GM18873 (cell line): Measurements from ENCODE around the gene PTGIR.

ENCODE experiments used
- ATAC-seq: cut with Tn5 transposase; IDR thresholded peaks from one replicate; pipeline ENCODE4 v1.9.1; 2021; ENCODE audit warnings: mild to moderate bottlenecking, moderate library complexity, moderate number of reproducible peaks; ENCODE audit not compliant: unreplicated experiment, low FRiP score

PTGIR gene

DNA sequence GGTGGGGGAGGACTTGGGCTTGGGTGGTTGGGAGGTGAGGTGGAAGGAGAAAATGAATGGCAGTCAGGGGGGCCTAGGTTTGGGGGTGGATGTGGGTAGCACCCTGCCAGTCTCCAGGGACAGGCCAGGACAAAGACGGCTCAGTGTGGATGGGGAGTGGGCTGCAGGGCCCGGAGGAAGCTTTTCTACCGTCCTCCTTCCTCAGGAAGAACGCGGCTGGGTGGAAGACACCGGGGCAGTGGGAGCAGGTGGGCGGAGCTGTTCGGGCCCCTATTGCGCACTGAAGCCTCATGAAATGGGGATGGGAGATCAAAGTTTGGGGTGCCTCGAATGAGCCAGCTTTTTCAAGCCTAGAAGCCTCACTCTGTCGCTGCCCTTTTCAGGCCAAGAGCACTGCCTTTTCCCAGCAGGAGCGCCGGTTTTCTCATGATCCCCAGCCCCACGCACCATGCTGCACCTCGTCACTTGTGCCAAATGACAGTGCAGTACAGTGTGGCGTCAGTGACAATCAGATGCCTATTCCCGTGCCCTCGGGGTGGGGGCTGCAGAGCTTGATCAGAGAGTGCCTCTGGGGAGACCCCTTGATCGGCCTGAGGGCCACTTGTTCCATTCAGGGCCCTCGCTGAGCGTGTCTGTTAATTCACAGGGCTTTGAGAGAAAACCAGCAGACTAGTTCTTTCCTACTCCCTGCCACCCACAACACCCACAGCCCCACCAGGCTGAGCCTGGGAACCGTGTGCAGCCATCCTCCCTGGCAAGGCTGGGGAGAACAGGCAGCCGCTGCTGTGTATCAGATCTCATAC lies 22.3 kb downstream of the PTGIR start:
- ATAC-seq, result no peak

DNA sequence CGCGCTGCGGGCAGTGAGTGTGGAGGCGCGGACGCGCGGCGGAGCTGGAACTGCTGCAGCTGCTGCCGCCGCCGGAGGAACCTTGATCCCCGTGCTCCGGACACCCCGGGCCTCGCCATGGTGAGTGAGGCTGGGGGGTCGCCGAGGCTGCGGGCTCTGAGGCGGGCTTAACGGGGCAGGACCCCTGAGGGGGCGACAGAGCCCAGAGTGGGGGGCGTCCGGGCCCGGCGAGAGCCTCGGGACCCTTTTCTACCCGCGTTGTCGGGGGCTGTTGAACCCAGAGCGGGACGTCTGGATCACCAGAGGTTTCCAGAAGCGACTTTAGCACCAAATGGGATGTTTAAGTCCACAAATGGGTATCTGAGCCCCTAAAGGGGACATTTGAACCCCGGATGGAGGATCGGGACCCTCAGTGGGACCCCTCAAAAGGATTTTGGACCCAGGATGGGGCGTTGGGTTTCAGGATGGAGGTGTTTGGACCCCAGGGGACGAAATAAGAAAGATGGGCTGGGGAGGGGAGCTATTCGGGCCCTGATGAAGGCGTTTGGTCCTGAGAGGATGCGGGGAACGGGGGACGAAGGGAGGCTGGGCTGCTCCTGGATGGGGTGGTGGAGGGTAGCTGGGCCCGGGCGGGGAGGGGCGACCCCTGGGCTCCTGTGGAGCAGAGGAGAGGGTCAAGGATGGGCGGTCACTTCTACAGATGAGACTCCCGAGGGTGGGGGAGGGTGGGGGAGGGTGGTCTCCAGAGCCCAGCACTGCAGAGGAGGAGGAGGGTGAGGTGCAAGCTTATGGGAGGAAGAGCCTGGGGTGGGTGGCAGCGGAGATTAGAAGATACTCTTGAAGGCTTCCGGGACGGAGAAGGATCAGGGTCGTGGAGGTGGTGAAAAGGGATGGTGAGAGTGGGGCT lies 23.3 kb downstream of the PTGIR start, which contains the start of gene CALM3:
Gene CALM3 (plus strand): TSS at position 13 of the 907 bp plus-strand sequence. CDS start 105 bp downstream, at position 118.
- ATAC-seq, result no peak

- peak; percentile 90 for ATAC-seq
Measured at GRCh38 chr19:46600384-46601317, 24.2 kb downstream of the PTGIR start.

DNA sequence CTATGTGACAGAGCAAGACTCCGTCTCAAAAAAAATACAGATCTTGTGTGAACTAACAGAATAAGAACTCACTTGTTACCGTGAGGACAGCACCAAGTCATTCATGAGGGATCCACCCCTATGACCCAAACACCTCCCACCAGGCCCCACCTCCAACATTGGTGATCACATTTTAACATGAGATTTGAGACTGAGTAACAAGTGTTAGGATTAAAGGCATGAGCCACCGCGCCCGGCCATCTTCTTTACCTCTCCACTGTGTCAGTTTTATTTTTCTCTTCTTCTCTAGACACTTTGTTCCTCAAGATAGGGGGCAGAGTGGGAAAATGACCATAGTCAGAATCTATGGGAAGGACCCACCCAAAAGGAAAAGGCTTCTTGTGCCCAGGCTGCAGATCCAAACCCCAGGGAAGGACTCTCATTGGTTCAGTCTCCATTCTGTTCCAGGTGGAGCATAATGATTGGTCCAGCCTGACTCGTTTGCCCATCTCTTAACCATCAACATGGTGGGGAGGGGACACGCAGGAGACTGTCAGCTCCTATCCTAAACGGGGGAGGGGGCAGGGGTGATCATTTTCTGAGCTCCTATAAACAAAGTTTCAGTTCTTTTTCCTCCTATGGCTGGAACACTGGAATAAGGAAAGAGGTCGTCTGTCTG lies 25.0 kb downstream of the PTGIR start:
- ATAC-seq, result no peak

GRCh38 chr19:46598372-46598917 lies 26.4 kb downstream of the PTGIR start:
- ATAC-seq, result no peak

GRCh38 chr19:46596008-46596407 lies 28.9 kb downstream of the PTGIR start:
- no peak for ATAC-seq

GRCh38 chr19:46591870-46592269 lies 33.0 kb downstream of the PTGIR start:
- no peak for ATAC-seq

GRCh38 chr19:46591254-46591653 lies 33.6 kb downstream of the PTGIR start:
- no peak for ATAC-seq

- no peak for ATAC-seq
Measured at GRCh38 chr19:46587861-46588260, 37.0 kb downstream of the PTGIR start.

- ATAC-seq, result no peak
Measured at GRCh38 chr19:46586294-46586693, 38.6 kb downstream of the PTGIR start.

DNA sequence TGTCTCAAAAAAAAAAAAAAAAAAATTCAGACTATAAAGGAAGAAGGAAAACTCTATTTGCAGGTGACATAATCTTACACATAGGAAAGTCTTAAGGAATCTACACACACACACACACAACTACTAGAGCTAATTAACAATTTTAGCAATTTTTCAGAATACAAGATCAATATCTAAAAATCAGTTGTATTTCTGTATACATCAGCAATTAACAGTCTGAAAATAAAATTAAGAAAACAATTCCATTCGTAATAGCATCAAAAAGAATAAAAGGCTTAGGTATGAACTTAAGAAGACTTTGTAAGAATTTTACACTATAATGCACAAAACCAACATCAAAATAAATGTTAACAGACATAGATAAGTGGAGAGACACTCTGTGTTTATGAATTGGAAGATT lies 39.4 kb downstream of the PTGIR start:
- no peak for ATAC-seq

GRCh38 chr19:46580247-46580646 lies 44.6 kb downstream of the PTGIR start:
- no peak for ATAC-seq

GRCh38 chr19:46579361-46579879 lies 45.5 kb downstream of the PTGIR start:
- no peak for ATAC-seq

- ATAC-seq, result no peak
Measured at GRCh38 chr19:46578450-46578849, 46.4 kb downstream of the PTGIR start.

- ATAC-seq, result no peak
Measured at GRCh38 chr19:46574533-46574932, 50.4 kb downstream of the PTGIR start.

DNA sequence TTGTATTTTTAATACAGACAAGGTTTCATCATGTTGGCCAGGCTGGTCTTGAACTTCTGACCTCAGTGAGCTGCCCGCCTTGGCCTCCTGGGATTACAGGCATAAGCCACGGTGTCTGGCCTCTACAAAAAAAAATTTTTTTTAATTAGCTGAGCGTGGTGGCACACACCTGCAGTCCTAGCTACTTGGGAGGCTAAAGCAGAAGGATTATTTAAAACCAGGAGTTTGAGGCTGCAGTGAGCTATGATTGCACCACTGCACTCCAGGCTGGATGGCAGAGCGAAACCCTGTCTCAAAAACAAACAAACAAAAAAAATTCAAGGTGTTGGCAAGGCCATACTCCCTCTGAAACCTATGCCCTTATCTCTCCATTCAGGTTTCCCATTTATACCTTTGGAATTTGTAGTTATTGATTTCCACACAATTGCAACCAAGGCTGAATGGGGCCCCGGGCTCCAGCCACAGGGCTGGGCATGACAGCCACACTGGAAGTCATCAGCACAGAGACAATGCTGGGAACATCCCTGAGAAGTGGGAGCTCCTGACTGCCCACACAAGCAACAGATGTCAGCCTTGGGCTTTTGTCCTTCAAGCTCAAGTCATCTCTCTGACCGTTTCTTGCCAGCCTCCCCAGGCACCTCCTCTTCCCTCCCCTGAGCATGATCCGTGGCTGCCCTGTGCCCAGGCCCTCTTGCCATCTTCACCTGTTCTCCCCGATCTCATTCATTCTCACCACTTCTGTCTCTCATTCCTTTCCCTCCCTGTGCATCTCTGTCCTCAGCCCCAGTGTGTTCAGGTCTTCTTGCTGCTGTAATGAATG lies 51.0 kb downstream of the PTGIR start:
- ATAC-seq, result no peak

DNA sequence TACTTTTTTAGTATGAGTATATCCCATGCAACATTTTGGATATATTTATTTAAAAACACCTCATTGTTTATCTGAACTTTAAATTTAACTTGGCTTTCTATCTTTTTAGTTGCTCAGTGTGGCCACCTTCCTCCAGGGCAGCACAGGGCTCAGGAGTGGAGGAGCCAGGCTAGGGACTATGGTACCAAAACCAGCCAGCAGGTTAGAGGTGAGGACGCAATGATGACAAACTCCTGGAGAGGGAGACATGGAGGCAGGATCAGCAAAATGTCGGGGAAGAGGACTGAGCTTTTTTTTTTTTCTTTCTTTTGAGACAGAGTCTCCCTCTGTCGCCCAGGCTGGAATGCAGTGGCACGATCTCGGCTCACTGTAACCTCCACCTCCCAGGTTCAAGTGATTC lies 53.4 kb downstream of the PTGIR start:
- ATAC-seq, result no peak
